AG08396 (cell line): ENCODE data around the gene FNDC3B.

ENCODE experiments used
- DNase-seq: peaks from one replicate; pipeline ENCODE4 v3.0.0; 2012; ENCODE audit warnings: low spot score, mixed read lengths

FNDC3B gene

DNA sequence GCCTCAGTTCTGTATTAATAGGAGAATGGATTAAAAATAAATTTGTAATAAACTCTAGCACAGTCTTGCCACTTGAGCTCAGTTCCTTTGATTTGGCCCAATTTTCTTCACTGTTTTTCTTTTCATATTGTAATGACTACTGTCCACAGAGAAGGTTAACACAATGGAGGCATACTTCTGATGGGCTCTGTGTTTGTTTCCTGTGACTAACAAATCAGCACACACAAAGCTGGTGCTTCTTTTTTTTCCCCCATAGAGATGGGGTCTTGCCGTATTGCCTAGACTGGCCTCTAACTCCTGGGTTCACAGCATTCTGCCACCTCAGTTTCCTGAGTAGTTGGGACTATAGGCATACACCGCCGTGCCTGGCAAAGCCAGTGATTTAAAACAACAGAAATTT is 226.7 kb downstream of the FNDC3B start:
- no peak for DNase-seq

DNA sequence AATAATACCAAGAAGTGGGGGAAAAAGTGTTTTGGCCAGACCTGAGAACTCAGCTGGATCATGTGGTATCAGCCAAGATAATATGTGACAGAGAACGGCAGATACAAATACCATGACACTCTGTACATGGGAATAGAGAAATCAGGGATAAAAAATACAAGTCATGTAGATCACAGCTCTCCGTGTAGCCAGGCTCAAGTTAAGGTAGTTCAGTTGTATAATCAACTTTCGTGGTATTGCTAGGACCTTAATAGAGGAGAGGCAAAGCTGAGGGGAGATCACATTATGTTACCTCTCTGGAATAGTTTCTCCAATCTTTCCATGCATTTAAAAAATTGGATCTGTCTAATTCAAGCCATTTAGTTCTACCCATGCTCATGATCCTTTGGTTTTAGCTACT is 229.0 kb downstream of the FNDC3B start:
- DNase-seq = no peak

DNA sequence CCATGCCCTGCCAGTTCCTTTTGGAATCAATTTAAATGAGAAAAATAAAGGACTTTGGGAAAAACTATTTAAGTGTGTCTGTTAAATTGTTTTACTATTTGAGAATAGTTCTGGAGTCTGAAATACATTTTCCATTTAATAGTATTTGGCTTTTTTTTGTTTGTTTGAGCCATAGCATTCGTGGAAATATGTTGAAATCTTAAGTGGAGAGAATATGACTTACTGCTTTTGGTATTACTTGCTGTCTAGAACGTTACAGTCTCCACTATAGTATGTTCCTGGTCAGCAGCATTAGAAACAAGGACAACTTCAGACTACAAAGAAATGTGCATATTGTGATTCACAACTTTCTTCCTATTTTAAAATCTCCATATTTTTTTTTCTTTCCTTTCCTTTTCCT is 229.5 kb downstream of the FNDC3B start:
- no peak for DNase-seq

DNA sequence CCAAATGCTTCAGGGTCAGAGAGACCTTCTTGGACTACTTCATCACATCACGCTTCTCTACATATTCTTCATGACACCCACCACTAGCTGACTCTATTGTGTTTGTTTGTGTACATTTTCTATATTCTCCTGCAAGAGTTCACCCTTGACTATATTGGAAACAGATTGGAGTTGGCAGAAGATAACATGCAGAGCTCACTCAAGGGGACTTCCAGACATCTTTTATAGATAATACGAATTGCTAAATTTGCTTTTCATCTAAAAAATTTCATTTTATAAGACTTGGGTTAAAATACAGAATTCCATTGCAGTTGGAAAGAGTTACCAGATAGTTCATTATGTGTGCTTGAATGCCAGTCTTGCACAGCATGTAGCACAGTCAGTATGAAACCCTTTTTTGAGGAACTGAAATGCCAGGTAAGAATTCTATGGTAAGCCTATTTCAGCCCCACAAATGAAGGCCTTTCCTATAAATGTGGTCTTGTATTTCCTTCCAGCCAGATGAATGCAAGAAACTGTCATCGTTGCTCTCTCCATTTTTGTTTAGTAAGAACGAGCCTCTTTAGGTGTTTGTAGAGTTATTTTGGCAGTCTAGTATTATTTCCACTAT is 231.3 kb downstream of the FNDC3B start:
- no peak for DNase-seq

DNA sequence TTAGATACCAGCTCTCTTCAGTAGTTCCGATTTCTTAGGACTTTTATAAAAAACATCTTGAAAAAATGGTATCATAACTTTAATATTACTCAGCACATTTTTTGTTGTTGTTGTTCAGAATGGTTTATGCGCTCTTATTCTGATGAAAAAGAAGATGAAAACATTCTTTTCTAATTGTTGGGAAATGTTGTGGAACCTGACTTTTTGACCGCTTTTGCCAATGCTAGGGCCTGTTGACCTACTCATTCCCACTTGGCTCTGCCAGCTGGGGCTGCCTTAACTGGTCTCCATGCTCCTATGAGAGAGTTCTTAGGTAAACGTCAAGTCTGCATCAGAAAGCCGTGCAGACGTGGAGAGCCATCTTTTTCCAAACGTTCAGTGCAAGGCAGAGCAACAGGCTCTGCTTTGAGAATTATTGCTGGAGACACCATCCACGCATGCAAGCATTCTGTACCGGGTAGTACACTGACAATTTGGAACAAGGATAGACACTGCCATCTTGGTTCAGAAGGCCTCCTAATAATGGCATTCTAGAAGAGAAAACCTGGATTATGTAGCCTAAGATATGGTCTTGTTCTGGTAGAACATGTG is 232.1 kb downstream of the FNDC3B start:
- no peak for DNase-seq

DNA sequence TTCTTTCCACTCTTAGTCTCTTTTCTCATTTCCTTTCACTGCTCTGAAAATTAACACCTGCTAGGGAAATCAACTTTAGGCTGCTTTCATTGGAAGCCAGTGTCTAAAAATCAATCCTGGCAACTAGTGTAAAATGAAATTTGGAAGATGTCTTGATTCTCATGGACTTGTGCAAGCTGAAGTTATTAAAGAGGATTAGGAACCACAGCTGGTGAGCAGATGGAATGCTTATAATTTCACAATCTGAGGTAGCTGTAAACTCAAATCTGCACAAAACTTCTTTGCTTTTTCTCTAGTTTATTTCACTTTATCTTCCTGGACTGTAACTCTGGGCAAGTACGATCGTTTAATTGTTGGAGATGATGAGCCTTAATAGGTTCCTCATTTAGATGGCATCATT is 233.3 kb downstream of the FNDC3B start:
- no peak for DNase-seq

DNA sequence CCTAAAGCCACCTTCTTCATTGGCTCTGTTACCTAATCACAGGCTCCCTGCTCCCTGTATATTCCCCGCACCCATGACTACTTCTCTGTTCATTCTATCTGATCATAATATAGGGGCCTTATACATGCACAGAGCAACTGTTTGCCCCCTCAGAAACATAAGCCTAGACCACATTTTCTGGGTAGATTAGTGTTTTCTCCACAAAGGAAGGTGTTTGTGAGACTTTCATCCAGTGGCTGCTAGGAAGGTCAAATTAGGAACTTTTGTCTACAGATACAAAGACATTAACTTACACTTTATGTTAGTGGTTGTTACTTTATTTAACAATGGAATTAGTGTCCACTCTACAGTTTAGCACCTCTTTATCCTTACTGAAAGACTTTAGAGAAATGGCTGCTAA is 234.0 kb downstream of the FNDC3B start:
- DNase-seq = no peak

DNA sequence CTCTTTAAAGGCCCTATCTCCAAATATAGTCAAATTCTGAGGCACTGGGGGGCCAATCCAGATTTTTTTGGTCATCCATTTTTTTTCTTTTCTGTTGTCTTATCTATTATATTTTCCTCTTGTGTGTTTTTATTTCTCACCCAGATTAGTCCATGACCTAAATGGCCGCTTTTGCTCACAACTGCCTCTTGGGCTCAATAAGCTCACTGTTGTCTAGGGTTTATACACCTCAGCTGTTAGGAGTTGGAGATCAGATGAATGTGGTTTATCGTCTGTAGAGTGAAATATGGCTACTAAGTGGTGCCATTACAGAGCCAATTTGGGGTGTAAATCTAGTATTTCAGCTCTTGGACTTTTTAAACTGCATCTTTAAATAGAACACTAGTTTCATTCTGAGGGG is 235.5 kb downstream of the FNDC3B start:
- no peak for DNase-seq

DNA sequence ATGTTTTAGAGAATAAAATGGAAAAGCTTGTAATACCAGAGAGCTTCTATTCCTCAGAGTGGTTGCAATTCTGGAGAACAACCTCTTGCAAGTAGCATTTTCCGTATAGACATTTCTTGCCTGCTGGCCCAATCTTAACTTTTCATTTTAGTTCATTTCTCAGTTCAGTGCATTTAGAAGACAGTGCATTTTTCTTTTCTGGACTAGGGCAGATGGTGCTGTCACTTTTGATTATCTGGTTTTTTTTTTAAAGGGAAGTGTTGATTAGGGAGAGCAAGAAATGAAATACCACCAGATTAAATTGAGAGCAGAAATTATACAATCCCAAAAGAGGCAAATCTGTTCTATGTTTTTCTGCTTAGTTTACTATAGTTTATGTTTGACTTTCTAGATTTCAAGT is 236.2 kb downstream of the FNDC3B start:
- no peak for DNase-seq

DNA sequence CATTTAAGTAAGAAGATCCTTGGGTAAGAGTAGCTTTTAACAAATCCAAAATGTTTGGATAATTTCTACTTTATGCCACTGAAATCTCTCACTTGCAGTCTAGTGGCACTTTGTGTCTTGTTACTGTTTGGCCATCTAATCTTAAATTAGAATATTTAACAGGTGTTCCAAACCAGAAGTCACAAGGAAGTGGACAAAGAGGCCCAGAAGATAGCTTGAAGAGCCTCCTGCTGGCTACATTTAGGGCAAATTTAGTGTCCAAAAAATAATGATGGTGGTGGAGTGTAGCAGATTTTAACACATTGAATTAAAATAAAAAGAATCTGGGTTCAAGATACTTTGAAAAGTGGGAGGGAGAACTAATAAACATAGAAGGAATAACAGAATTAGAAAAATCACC is 236.7 kb downstream of the FNDC3B start:
- DNase-seq = no peak

DNA sequence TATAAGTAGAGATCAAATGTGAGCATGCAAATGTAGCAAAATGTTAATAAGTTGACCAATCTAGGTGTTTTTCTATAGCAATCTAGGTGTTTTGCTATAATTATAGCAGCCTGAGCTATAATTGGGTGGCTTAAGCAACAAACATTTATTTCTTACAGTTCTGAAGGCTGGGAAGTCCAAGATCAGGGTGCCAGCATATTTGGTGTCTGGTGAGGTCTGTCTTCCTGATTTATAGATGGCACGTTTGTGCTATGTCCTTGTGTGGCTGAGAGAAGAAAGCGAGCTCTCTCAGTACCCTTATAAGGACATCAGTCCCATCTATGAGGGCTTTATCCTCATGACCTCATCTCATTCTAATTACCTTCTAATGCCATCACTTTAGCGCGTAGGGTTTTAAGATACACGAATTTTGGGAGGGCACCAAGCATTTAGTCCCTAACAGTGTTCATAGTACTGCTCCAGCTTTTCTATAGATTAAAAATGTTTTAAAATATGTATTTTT is 237.8 kb downstream of the FNDC3B start:
- DNase-seq = no peak

DNA sequence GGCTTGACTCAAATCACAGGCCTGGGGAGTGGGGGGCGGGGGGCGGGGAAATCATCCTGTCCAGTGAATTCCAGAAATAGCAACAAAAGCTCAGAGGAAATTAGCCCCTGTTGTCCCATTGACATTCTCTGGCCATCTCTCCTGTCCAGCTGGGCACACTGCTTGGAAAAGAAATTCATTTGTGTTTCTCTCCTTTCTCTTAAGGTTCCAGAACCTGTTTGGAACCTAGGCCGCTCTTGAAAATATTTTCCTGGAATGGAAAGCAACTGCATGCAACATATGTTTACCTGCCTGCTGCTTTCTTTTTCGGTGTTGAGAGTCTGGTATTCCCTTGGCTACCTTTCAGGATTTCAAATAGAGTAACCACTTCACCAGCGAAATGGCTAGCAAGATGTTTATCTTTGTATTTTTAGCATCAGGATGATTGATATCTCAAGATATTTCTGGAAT is 239.8 kb downstream of the FNDC3B start:
- DNase-seq = no peak

DNA sequence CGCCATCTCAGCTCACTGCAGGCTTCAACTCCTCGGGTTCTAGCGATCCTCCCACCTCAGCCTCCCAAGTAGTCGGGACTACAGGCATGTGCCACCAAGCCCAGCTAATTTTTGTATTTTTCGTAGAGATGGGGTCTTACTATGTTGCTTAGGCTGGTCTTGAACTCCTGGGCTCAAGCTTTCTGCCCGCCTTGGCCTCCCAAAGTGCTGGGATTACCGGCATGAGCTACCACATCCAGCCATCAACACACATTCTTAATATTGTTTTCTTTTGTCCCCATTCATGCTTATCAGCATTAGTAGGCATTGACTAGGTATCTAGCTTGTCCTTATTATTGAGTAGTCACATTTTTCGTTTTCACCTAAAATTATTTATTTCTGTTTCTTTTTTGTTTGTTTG is 240.6 kb downstream of the FNDC3B start:
- DNase-seq = no peak

DNA sequence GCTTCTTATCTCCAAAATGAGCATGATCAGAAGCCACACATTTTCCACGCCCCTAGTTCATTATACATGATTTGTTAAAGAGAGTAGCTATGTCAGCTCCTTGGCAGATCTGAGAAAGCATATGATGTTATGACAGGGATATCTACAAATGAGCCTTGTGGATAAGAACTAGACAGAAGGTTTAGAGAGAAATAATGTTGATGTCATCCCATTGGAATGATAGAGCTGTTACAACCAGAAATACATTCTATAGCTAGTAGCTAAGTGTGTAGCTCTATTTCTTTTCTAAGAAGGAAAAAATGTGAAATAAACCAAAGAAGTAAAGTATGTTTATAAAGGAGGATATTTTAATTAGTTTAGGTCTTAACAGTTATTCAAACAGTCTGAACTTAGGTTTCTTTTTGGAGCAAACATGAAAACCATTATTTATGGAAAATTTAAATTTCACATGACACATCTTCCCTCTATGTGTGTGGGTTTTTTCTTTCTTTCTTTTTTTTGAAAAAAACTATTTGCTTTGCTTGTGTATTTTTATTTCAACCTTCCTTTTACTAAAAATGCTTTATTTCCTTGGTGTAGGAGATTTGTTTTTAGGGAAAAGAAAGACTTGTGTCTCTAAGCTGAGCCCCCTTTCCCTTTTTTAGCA is 241.2 kb downstream of the FNDC3B start:
- DNase-seq = no peak

DNA sequence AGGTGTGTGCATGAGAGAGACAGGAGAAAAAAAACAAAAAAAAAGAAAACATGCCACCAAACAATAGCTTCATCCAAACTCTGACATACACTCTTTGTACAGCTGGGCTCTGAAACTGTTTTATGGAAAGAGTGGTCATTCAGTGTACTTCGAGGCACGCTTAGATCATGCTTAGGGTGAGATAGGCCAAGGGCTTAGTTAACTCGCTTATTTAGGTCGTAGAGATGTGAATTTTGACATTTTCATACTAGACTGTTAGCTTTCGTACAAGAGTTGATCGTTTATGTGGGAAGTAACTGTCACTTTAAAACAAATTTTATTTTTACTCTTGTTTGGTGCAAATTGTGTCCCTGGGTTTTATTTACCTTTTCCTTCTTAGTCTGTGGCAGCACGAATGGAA is 242.5 kb downstream of the FNDC3B start:
- DNase-seq = no peak

DNA sequence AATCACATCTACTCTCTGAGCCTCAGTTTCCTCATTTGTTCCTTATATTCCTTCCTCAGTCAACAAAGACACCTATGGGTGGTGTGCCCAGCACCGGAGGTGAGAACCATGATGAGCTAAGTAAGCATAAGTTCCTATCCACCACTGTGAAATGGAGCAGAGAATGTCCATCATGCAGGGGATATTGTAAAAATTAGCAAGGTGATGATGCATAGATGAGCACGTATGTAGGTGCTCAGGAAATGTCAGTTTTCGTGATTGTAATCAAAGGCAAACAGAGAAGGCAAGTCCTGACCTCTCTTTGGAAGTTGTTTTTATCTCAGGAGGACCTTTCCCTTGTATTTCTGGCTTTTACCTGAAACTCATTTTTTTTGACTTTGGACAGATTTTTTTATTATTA is 243.5 kb downstream of the FNDC3B start:
- no peak for DNase-seq

DNA sequence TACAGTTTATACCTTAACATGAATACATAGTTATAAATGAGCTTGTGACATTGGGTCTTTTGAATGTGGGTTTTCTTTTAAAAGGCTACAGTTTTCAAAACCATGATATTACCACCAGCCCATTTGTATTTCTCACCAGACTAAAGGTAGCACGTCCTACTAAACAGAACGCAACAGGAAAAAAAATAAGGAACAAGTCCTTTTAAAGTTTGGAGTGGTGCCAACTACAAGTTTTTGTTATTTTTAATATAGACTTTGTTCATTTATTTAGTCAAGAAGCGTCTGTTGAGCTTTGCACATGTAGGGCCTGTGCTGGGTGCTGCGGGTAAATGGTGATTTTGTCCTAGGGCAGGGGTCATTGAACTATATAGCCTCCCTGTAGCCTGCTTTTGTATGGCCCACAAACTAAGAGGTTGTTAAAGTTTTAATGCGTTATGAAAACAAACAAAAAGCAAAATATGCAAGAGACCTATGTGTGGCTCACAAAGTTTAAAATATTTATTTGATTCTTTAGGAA is 244.5 kb downstream of the FNDC3B start:
- DNase-seq = no peak

DNA sequence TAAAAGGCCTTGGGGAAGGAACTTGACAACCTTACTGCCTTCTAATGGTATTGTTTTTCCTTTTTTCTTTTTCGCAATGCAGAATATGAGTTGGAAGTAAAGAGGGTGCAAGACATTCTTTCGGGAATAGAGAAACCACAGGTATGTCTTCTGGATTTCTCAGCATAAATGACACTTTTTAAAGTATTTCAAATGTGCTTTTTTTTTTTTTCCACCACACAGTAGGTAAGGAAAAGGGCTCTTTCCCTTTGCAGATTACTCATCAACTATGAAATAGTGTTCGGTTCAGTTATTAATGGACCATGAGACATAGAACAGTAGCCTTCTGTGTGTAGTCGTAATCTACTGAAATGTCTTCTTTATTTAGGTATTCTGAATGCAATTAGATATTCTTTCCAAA is 246.5 kb downstream of the FNDC3B start:
- DNase-seq = no peak

DNA sequence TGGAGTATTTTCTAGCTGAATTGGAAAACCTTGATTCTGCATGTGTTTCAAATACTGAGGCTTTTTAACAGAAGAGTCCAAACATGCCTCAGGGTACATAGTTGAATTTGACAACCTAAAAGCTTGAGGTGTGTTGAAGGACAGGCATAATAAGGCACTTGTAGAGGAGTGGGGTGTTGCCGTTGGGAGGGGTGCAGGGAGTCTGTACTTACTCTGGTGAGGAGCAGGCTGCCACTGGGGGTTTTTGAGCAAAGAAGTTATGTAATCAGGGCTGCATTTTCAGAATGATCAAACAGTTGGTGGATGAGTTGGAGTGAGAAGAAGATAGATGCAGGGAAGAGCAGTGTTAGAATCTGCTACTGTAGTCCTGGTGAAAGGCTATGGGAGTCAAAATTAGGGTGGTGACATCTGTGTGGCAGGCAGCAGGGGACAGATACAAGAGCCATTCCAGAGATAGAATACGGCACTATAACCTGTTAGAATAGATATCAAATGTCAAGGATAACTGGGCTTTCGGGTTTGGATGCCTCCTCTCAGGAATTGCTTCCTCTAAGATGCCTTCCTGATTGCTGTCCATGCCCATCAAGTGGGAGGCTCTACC is 247.3 kb downstream of the FNDC3B start:
- no peak for DNase-seq

DNA sequence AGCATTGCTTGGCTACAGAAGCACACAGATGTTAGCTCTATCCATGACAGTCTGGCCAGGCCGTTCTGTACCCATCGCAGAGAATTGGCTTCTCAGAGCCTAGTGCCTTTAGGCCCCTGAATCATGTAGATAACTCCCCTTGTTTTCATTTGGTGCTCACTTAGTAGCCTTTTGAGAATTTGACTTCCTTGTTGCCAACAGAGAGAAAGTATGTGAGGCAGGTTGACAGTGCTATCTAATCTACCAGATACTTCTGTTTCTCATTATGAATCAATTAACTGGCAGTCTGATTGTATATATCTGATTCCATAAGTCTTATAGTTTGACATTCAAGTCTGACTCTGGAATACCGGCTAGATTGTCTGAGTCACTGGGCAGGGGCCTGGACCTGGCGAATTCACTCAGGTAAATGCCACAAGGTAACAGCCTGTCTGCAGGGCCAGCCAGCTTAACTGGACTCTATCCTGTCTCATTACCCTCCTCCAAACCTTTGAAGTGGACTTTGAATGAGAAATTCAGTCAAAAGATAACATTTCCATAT is 248.6 kb downstream of the FNDC3B start:
- DNase-seq = no peak

DNA sequence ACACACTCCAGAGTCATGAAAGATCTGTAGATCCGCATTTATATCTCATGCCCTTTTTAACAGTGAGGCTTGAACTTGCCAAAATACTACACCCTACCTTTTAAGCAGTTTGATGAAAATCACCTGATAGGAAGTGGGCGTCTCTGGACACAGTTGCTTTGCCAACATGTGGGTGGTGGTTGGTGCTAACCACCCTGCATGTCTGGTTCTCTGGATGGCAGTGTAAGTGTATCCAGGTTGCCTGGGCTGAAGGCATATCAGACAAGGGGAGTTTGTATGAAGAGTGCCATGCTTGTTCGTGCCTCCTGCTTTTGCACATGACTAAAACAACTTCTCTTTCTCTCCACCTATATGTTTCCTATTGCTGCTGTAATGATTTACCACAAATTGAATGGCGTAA is 249.3 kb downstream of the FNDC3B start:
- DNase-seq = no peak

DNA sequence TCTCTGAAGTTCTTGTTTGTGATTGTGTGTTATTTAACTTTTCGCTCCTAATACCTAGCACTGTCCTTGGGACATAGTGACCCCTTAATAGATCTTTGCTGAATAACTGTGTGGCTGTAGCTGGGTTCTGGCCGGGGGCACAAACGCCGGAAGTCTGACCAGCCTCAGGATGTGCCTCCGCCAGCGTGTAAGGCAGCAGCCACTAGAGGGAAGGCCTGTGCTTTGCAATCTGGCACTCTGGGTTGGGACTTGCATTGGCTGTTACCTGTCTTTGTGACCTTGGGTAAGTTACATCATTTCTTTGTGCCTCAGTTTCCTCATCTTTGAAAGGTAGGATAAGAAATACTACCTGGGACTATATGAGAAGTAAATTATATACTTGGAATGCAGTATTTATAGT is 250.2 kb downstream of the FNDC3B start:
- no peak for DNase-seq

DNA sequence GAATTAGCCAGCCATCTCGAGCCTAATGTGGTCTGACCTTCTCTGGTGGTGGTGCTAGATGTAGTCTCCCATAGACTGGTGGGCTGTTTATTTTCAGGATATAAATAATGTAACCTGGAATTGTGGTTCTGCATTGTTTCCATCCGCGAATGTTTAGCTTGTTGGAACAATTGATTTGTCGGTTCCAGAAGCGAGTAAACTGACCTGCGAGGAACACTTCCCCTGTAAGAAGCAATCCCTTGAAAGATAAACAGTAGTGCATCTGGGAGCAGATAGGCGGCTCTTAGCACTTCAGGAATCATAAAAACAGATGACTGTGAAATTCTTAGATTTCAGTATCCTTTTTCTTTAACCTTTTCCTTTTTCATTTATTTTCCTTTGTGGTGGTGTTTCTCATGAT is 251.1 kb downstream of the FNDC3B start:
- DNase-seq = no peak
